IMR-90 (cell line): ENCODE results near the gene EHHADH. TPM values are rescaled to one million over a fixed set of nuclear protein-coding genes. Genes with fewer than 3 reads are reported as not detected.

Source experiments
- ATAC-seq: fragments of 200-7000 bp; cut with Tn5 transposase; 2 replicates; pipeline ENCODE4 v1.9.1; 2020; ENCODE audit warnings: low read depth, mild to moderate bottlenecking, moderate library complexity
- BruUV-seq: library from RNA; stranded (reverse); fragments of 400-500 nt; replicated peaks from 2 replicates; lab custom pipeline; 2021; lab: Mats Ljungman, UMichigan
- CTCF ChIA-PET: fragments of 300-600 bp; formaldehyde crosslinking; extraction: SDS; loops from one replicate; lab custom pipeline; 2021; ENCODE audit warnings: antibody characterized with exemption; lab: Yijun Ruan, JAX
- POLR2A ChIA-PET: fragments of 300-600 bp; sonication (Branson Sonifier 250); formaldehyde crosslinking; loops from one replicate; lab custom pipeline; 2022; ENCODE audit warnings: antibody characterized with exemption; ENCODE audit not compliant: unreplicated experiment; lab: Charles Lee
- DNase-seq: peaks from one replicate; pipeline ENCODE4 v3.0.0; 2013
- H2AFZ ChIP-seq: replicated peaks from 2 replicates; pipeline ENCODE3; 2013; ENCODE audit warnings: low read length, mild to moderate bottlenecking; ENCODE audit not compliant: poor library complexity
- H2AK5ac ChIP-seq: 2 replicates; pipeline ENCODE4 v1.6.1; 2013; ENCODE audit warnings: low read depth, low read length, inconsistent platforms
- H2AK9ac ChIP-seq: replicated peaks from 2 replicates; pipeline ENCODE3; 2013; ENCODE audit warnings: mild to moderate bottlenecking, low read depth, low read length, moderate library complexity; ENCODE audit not compliant: poor library complexity
- H2BK120ac ChIP-seq: 2 replicates; pipeline ENCODE4 v1.6.1; 2013; ENCODE audit warnings: low read depth, low read length, inconsistent platforms
- H2BK15ac ChIP-seq: 3 replicates; pipeline ENCODE4 v1.6.1; 2013; ENCODE audit warnings: low read depth, low read length, inconsistent platforms
- H2BK20ac ChIP-seq: 2 replicates; pipeline ENCODE4 v1.6.1; 2013; ENCODE audit warnings: low read depth, mild to moderate bottlenecking, inconsistent platforms, low read length, moderate library complexity
- H2BK5ac ChIP-seq: 2 replicates; pipeline ENCODE4 v1.6.1; 2013; ENCODE audit warnings: mild to moderate bottlenecking, low read depth, low read length, inconsistent platforms; ENCODE audit not compliant: poor library complexity, severe bottlenecking
- H3K14ac ChIP-seq: replicated peaks from 2 replicates; pipeline ENCODE4 v1.6.1; 2013; ENCODE audit warnings: low read depth, low read length, inconsistent platforms
- H3K18ac ChIP-seq: 2 replicates; pipeline ENCODE4 v1.6.1; 2013; ENCODE audit warnings: low read depth, low read length, control low read depth
- H3K23ac ChIP-seq: 2 replicates; pipeline ENCODE4 v1.6.1; 2013; ENCODE audit warnings: low read depth, low read length, inconsistent platforms
- H3K27ac ChIP-seq: 2 replicates; pipeline ENCODE4 v1.5.1; 2013; ENCODE audit warnings: mild to moderate bottlenecking, control low read depth, low read length; ENCODE audit not compliant: insufficient read depth
- H3K27me3 ChIP-seq: 2 replicates; pipeline ENCODE4 v1.6.1; 2013; ENCODE audit warnings: low read length; ENCODE audit not compliant: control insufficient read depth, insufficient read depth
- H3K36me3 ChIP-seq: 2 replicates; pipeline ENCODE4 v1.6.1; 2013; ENCODE audit warnings: low read length, mixed read lengths; ENCODE audit not compliant: control insufficient read depth, insufficient read depth
- H3K4ac ChIP-seq: 2 replicates; pipeline ENCODE4 v1.6.1; 2013; ENCODE audit warnings: low read depth, low read length, inconsistent platforms
- H3K4me1 ChIP-seq: 2 replicates; pipeline ENCODE4 v1.6.1; 2013; ENCODE audit warnings: low read length, mixed read lengths; ENCODE audit not compliant: control insufficient read depth, insufficient read depth
- H3K4me2 ChIP-seq: 2 replicates; pipeline ENCODE4 v1.6.1; 2013; ENCODE audit warnings: low read depth, mild to moderate bottlenecking, control low read depth, low read length, moderate library complexity
- H3K4me3 ChIP-seq: 2 replicates; pipeline ENCODE4 v1.5.1; 2013; ENCODE audit warnings: low read depth, mild to moderate bottlenecking, control low read depth, low read length, moderate library complexity; ENCODE audit not compliant: insufficient read depth
- H3K56ac ChIP-seq: 2 replicates; pipeline ENCODE4 v1.6.1; 2013; ENCODE audit warnings: low read length, inconsistent platforms; ENCODE audit not compliant: insufficient read depth; ENCODE audit errors: extremely low read depth
- H3K79me1 ChIP-seq, 2 experiments: 2 replicates each; pipeline ENCODE4 v1.6.1; 2013; ENCODE audit warnings: low read length in 2 of 2, inconsistent platforms in 1 of 2, low read depth in 1 of 2
- H3K9ac ChIP-seq: 2 replicates; pipeline ENCODE4 v1.6.1; 2013; ENCODE audit warnings: low read depth, low read length, control low read depth
- H3K9me1 ChIP-seq: 2 replicates; pipeline ENCODE4 v1.6.1; 2013; ENCODE audit warnings: low read length, inconsistent platforms; ENCODE audit not compliant: insufficient read depth
- H3K9me3 ChIP-seq: 2 replicates; pipeline ENCODE4 v1.6.1; 2013; ENCODE audit warnings: low read length; ENCODE audit not compliant: control insufficient read depth, insufficient read depth
- H4K20me1 ChIP-seq: 2 replicates; pipeline ENCODE4 v1.6.1; 2013; ENCODE audit warnings: low read length, inconsistent platforms; ENCODE audit not compliant: insufficient read depth
- H4K5ac ChIP-seq: 2 replicates; pipeline ENCODE4 v1.6.1; 2013; ENCODE audit warnings: mild to moderate bottlenecking, low read depth, low read length, control low read depth
- H4K8ac ChIP-seq, 2 experiments: 2 replicates each; pipeline ENCODE4 v1.6.1; 2013; ENCODE audit warnings: low read depth in 2 of 2, low read length in 2 of 2, control low read depth in 1 of 2, inconsistent platforms in 1 of 2
- H4K91ac ChIP-seq: 2 replicates; pipeline ENCODE4 v1.6.1; 2013; ENCODE audit warnings: low read depth, low read length, inconsistent platforms; ENCODE audit not compliant: insufficient read depth
- CEBPB ChIP-seq: IDR thresholded peaks from 2 replicates; pipeline ENCODE4 v1.6.1; 2012; ENCODE audit warnings: low read depth, low read length, improper control_type of control experiment
- CHD1 ChIP-seq: IDR thresholded peaks from 2 replicates; pipeline ENCODE4 v1.6.1; 2012; ENCODE audit warnings: low read depth, low read length, improper control_type of control experiment
- MAFK ChIP-seq: IDR thresholded peaks from 2 replicates; pipeline ENCODE4 v1.6.1; 2012; ENCODE audit warnings: low read depth, low read length, improper control_type of control experiment
- RAD21 ChIP-seq: IDR thresholded peaks from 2 replicates; pipeline ENCODE4 v1.6.1; 2012; ENCODE audit warnings: low read length, improper control_type of control experiment
- RCOR1 ChIP-seq: IDR thresholded peaks from 2 replicates; pipeline ENCODE4 v1.6.1; 2012; ENCODE audit warnings: mild to moderate bottlenecking, low read length, improper control_type of control experiment; ENCODE audit not compliant: insufficient replicate concordance
- RFX5 ChIP-seq: IDR thresholded peaks from 2 replicates; pipeline ENCODE4 v1.8.0; 2012; ENCODE audit warnings: low read depth, mild to moderate bottlenecking, low read length, moderate library complexity
- SMC3 ChIP-seq: fragments of 150-350 bp; IDR thresholded peaks from 2 replicates; pipeline ENCODE4 v1.6.1; 2016; ENCODE audit warnings: low read depth, mild to moderate bottlenecking, antibody characterized with exemption, low read length, moderate library complexity
- WGBS, 2 experiments: methylation state at CpG; one replicate each; pipeline versions ENCODE4 v1.1.5 to v1.1.7; 2013; ENCODE audit warnings: missing lambda C conversion rate in 2 of 2; ENCODE audit not compliant: insufficient read length in 1 of 2; ENCODE audit errors: extremely low coverage in 2 of 2; 5-methylcytosine and 5-hydroxymethylcytosine counted together
- dilution Hi-C: fragments of 300-500 bp; cut with HindIII; formaldehyde crosslinking; loops from one replicate; pipeline ENCODE4 v1.14.3; 2018; ENCODE audit warnings: low sequenced_read_pairs; ENCODE audit not compliant: unreplicated experiment
- in situ Hi-C: fragments of 300-500 bp; cut with MboI; formaldehyde crosslinking; loops from 3 replicates; pipeline ENCODE4 v1.14.3; 2019; ENCODE audit warnings: low sequenced_read_pairs, inconsistent platforms, mixed read lengths
- intact Hi-C: fragments of 100-400 bp; cut with micrococcal nuclease; formaldehyde crosslinking; loops from 2 replicates; pipeline ENCODE4 v1.10.0; 2022
- polyA plus RNA-seq, 3 experiments: library from polyadenylated mRNA; depleted of rRNA; stranded (reverse); fragments of >200 nt; gene quantifications; 2 replicates each; pipeline ENCODE4 v1.2.3, GENCODE V29; 2012; ENCODE audit warnings: low replicate concordance in 1 of 3
- total RNA-seq: library from RNA; depleted of rRNA; stranded (reverse); fragments of >200 nt; gene quantifications from 2 replicates; pipeline ENCODE4 v1.2.3, GENCODE V29; 2012
- TF ChIP-seq, protein P1 (sequence below): conservative IDR thresholded peaks from 2 replicates; pipeline ENCODE4 v1.5.1; 2012; ENCODE audit warnings: mild to moderate bottlenecking, low read depth, low read length, improper control_type of control experiment
- TF ChIP-seq, protein P2 (sequence below): fragments of 150-350 bp; IDR thresholded peaks from 2 replicates; pipeline ENCODE4 v1.6.1; 2017; ENCODE audit warnings: mild to moderate bottlenecking, antibody characterized with exemption, low read length, low read depth
- TF ChIP-seq, protein P3 (sequence below): fragments of 150-350 bp; IDR thresholded peaks from 2 replicates; pipeline ENCODE4 v1.6.1; 2016; ENCODE audit warnings: low read depth, mild to moderate bottlenecking, low read length, moderate library complexity, borderline replicate concordance

Gene EHHADH
- total and polyA plus RNA-seq, 2 of the 4 experiments (the other 2 are of a cell fraction) = 2.0 to 4.7 TPM

DNA sequence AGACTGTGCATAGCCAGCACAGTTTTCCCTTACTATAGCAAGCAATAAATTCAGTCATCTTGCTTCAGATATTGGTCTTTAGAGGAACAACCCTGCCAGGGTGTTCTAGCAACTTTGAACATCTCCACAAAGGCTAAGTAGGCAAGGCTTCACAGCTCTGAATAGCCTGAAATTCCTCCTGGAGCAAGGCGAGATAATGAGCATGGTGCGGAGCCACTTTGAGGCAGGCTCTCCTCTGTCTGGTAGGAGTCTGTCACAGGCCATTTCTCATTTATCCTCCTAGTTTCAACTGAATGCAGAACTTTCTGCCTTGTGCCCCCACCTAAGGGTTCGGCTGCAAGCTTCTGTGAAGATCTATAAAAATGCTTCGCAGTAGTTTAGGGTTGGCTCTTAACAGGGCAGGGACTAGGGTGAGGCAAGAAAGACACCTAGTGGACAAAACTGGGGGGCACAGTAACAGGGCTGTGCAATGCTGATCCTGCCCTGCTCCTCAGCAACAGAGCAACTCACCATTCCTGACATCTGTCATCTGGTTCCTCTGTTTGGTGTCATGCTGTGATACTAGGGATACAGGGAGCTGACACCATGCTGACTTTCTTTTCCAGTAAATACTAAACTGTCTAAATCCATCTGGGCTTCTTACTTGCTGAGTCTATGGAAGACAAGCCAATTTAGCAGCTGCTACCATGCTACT is 16.6 kb upstream of the EHHADH start:
- intact Hi-C loops = loop anchor here (5.0 kb wide), 1 partner anchor 393 kb away; no protein-coding TSS in a partner anchor
- Histone ChIP-seq H4K20me1 (no peaks in the 10 kb centered on the region), H3K9me3 (no peaks in the 10 kb centered on the region), H3K27me3 (peaks cover 4% of the 10 kb centered on the region), H3K36me3 (no peaks in the 10 kb centered on the region), H2AK9ac (no peak overlapping the region), H2AK5ac (no peak overlapping the region), H3K9ac (no peak overlapping the region), H3K9me1 (no peaks in the 10 kb centered on the region), H3K56ac (no peak overlapping the region), H2BK5ac (no peak overlapping the region), H2BK20ac (no peak overlapping the region), H3K4ac (no peak overlapping the region), H3K4me2 (no peak overlapping the region), H3K27ac (no peak overlapping the region), H3K79me1 (no peaks in the 10 kb centered on the region), H3K4me3 (no peak overlapping the region), H2AFZ (no peak overlapping the region), H2BK15ac (no peak overlapping the region), H4K91ac (no peak overlapping the region), H3K4me1 (no peaks in the 10 kb centered on the region), H3K18ac (no peak overlapping the region), H4K5ac (no peak overlapping the region), H3K23ac (no peak overlapping the region), H4K8ac (no peak overlapping the region), H2BK120ac (no peak overlapping the region), H3K14ac (no peak overlapping the region)
- WGBS, 2 experiments = no CpG with 5 or more reads among the region's 4 CpGs
- peak; percentile 31 for DNase-seq
- no TSS peak for BruUV-seq
- peak; percentile 89 for ATAC-seq
- CTCF ChIA-PET = interaction anchor here (0.6 to 0.8 kb wide), 2 partner anchors 8 to 335 kb away, joined by 4 to 5 read pairs; no protein-coding TSS in a partner anchor
- dilution Hi-C loops = no loop called here
- POLR2A ChIA-PET = no interaction called here
- in situ Hi-C loops = no loop called here
- TF ChIP-seq RCOR1 (no peak), CHD1 (no peak), RAD21 (peak; percentile 62), RFX5 (no peak), MAFK (no peak), SMC3 (peak; percentile 43; the same call in 1 of the 2 replicates), CEBPB (no peak)
- TF ChIP-seq, protein P1, sequence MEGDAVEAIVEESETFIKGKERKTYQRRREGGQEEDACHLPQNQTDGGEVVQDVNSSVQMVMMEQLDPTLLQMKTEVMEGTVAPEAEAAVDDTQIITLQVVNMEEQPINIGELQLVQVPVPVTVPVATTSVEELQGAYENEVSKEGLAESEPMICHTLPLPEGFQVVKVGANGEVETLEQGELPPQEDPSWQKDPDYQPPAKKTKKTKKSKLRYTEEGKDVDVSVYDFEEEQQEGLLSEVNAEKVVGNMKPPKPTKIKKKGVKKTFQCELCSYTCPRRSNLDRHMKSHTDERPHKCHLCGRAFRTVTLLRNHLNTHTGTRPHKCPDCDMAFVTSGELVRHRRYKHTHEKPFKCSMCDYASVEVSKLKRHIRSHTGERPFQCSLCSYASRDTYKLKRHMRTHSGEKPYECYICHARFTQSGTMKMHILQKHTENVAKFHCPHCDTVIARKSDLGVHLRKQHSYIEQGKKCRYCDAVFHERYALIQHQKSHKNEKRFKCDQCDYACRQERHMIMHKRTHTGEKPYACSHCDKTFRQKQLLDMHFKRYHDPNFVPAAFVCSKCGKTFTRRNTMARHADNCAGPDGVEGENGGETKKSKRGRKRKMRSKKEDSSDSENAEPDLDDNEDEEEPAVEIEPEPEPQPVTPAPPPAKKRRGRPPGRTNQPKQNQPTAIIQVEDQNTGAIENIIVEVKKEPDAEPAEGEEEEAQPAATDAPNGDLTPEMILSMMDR = peak; percentile 54
- TF ChIP-seq, protein P2, sequence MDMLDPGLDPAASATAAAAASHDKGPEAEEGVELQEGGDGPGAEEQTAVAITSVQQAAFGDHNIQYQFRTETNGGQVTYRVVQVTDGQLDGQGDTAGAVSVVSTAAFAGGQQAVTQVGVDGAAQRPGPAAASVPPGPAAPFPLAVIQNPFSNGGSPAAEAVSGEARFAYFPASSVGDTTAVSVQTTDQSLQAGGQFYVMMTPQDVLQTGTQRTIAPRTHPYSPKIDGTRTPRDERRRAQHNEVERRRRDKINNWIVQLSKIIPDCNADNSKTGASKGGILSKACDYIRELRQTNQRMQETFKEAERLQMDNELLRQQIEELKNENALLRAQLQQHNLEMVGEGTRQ = no peak
- TF ChIP-seq, protein P3, sequence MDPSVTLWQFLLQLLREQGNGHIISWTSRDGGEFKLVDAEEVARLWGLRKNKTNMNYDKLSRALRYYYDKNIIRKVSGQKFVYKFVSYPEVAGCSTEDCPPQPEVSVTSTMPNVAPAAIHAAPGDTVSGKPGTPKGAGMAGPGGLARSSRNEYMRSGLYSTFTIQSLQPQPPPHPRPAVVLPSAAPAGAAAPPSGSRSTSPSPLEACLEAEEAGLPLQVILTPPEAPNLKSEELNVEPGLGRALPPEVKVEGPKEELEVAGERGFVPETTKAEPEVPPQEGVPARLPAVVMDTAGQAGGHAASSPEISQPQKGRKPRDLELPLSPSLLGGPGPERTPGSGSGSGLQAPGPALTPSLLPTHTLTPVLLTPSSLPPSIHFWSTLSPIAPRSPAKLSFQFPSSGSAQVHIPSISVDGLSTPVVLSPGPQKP = no peak
